ENCODE data around the gene GNA15. TPM values are rescaled to one million over a fixed set of nuclear protein-coding genes. Genes with fewer than 3 reads are reported as not detected.
"Not testable (repeated sequence)": the region's sequence is repeated elsewhere in the genome, so short reads cannot be mapped to it uniquely, and the experiment has no call there.

The GNA15 gene
- total RNA-seq, 1 donor from 2014 or later = 0.13 TPM

DNA sequence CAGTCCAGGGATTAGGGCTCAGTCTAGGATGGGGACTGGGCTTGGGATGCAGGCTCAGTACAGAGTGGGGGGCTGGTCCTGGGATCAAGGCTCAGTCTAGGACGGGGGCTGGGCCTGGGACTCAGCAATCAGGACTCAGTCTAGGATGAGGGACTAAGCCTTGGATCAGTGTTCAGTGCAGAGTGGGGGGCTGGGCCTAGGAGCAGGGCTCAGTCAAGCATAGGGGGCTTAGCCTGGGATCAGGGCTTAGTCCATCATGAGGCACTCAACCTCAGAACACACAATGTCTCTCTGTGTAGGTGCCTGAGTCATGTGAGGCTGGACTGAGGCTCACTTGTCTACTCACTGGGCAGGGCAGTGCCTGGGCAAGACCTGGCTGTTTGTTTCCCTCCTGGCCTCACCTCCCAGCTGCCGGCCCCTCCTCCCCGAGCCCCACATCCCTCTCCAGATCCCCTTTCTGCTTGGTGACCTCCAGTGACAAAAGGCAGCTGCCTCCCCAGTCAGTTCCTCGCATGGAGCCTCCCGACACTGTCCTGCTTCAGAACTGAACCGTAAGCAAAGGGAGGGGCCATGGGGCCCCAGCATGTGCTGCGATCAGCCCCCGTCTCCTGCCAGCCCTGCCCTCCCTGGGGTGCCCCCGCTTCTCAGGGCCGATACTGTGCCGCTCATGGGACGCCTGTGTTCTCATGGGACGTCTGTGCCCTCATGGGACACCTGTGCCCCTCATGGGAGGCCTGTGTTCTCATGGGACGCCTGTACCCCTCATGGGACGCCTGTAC, 36.2 kb downstream of the GNA15 start:
- DNase-seq (ENCODE audit: low read depth in 2 of 2) = no peak

DNA sequence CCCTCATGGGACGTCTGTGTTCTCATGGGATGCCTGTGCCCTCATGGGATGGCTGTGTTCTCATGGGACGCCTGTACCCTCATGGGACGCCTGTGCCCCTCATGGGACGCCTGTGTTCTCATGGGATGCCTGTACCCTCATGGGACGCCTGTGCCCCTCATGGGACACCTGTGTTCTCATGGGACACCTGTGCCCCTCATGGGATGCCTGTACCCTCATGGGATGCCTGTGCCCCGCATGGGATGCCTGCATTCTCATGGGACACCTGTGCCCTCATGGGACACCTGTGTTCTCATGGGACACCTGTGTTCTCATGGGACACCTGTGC, 36.8 kb downstream of the GNA15 start:
- DNase-seq (ENCODE audit: low read depth in 2 of 2) = not testable (repeated sequence)

DNA sequence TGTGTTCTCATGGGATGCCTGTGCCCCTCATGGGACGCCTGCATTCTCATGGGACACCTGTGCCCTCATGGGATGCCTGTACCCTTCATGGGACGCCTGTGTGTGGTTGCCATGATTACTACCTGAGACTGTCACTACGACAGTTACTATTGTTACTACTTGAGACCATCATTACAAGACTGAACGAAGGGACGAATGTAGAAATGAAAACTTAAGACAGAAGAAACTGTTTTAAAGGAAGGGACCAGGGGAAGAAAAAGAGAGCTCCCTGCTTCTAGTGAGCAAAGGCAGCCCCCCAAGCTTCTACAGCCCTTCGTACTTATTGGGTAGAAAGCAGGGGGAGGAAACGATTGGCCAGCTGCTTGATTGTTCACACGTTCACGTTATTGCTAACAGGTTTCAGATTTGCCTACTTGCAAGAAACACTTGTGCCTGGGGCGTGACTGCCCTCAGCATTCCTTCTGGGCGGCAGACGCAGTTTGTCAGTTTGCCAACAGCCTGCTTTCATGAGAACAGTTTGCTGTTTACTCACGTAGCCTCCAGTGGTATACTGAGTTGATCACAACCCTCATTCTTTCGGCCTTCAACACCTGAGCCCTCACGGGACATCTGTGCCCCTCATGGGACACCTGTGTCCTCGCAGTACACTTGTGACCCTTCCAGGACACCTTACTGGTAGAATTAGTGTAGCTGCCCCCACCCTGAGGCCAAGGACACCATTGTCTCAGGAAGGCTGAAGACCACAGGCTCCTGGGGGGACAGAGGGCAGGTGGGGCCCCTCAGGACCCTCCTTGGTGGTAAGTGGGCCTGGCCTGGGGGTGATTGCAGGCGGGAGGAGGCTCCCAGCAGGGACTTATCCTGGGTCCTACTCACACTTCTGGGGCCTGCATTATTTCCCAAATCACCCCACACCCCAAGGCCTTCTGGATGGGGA, 40.2 kb downstream of the GNA15 start:
- no peak for DNase-seq (ENCODE audit: low read depth in 2 of 2)

- peak in 1 of 2 donors; percentile 14 for DNase-seq (ENCODE audit: low read depth in 2 of 2)
These were observed 41.1 kb downstream of the GNA15 start for GRCh38 chr19:3176715-3177501.

- no peak for DNase-seq (ENCODE audit: low read depth in 2 of 2)
These were observed 42.6 kb downstream of the GNA15 start, which contains the start of gene S1PR4 for GRCh38 chr19:3178377-3178972. Gene S1PR4, plus strand, starts transcription at chr19:3178769. Its CDS starts 24 bp downstream, at chr19:3178793.

- DNase-seq (ENCODE audit: low read depth in 2 of 2) = no peak
These were observed 43.3 kb downstream of the GNA15 start for GRCh38 chr19:3178973-3179738.

- DNase-seq (ENCODE audit: low read depth in 2 of 2) = no peak
These were observed 44.0 kb downstream of the GNA15 start for GRCh38 chr19:3179739-3180293.

GRCh38 chr19:3183721-3184641, 48.1 kb downstream of the GNA15 start:
- DNase-seq (ENCODE audit: low read depth in 2 of 2) = no peak

GRCh38 chr19:3184847-3185460, 49.1 kb downstream of the GNA15 start:
- DNase-seq (ENCODE audit: low read depth in 2 of 2) = peak; percentile 57 to 75

DNA sequence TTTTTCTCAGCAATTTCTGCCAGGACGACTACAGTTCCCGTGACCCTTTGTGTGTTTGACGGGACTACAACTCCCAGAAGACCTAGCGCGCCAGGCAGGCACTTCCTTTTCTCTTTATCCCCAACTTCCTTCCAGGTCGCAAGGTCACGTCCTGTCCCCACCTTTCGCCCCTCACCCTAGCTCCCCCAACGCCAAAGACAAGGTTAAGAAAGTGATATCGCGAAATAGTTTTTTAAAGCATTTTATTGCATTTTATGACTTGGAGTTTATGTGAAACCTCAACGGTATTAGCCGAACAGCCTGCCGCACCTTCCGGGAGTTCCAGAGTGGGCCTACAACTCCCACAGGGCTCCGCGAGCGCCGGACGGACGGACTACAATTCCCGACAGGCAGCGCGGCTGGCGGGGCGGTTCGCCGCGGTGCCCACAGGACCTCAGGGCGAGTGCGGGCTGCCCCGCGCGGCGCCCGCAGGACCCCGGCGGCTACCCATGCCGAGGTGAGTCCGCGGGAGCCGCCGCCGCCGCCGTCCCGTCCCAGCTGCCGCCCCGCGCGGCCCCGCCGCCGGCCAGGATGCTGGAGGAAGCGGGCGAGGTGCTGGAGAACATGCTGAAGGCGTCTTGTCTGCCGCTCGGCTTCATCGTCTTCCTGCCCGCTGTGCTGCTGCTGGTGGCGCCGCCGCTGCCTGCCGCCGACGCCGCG, 49.8 kb downstream of the GNA15 start, which contains the start of gene NCLN:
Gene NCLN, plus strand, starts transcription at position 470 of the 699 bp plus-strand sequence. Its CDS starts 101 bp downstream, at position 571.
- DNase-seq (ENCODE audit: low read depth in 2 of 2) = peak; percentile 90 to 96

DNA sequence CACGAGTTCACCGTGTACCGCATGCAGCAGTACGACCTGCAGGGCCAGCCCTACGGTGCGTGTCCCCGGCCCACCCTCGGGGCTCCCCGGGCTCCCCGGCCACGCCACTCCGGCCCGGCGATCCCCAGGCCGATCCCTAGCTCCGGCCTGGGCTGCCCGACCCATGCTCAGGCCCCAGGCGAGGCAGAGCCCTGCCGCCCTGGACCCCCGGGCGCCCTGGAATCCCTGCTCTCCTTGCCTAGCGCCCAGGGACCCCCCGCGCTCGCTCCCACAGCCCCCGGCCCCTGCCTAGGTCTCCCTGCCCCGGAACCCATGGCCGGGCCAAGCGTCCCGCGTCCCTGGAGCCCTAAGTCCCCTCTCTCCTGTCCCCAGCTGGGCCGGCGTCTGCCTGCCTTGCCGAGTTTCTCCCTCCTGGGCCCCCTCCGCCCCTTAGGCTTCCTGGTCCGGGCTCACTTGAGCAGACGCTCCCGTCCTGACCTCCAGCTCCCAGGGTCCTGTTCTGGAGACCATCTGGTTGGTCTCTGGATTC, 50.4 kb downstream of the GNA15 start:
- peak; percentile 9 to 22 for DNase-seq (ENCODE audit: low read depth in 2 of 2)

GRCh38 chr19:3186891-3187661, 51.2 kb downstream of the GNA15 start:
- DNase-seq (ENCODE audit: low read depth in 2 of 2) = no peak

DNA sequence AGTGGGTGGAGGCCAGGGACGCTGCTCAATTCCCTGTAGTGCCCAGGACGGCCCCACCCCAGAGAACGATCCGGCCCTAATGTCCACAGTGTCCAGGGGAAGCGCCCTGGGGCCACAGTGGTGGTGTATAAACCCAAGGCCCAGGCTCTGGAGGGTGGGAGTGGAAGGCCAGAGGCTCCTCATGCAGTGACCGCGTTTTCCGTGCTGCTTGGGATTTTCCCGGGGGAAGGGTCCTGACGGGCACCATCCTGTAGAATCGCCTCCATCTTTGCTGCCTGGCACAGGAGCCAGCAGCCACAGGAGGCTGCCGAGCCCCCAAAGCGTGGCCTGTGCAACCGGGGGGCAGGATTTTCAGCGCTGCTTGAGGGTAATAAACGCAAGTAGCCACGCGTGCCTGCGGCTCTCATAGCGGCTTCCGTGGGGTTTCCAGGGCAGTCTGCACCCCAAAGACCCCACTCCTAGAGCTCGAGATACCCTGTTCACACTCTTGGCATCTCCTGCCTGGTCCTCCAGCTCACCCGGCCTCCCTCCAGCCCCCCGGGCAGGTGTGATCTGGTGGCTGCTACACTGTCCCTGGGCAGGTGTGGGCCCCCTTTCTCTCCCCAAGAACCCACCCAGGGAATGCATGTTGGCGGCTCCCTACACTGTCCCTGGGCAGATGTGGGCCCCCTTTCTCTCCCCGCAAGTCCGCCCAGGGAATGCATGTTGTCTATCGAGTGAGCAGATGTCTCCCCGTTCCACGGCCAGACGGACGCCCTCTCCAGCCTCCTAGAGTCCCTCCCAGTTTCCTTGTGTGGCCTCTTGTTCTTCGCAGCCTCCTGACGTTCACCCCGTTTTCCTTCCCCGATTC, 52.1 kb downstream of the GNA15 start:
- DNase-seq (ENCODE audit: low read depth in 2 of 2) = no peak

- DNase-seq (ENCODE audit: low read depth in 2 of 2) = no peak
These were observed 53.1 kb downstream of the GNA15 start for GRCh38 chr19:3188627-3189596.

Measured in dermis microvascular lymphatic vessel endothelial cell (primary cell).